NT2/D1 (cell line): ENCODE data around the gene COA8.

Experiments
- DNase-seq: peaks from one replicate; pipeline ENCODE4 v3.0.0-alpha.2; 2011; ENCODE audit warnings: low read depth, low spot score
- H3K27me3 ChIP-seq: 2 replicates; pipeline ENCODE4 v1.6.0; 2011; ENCODE audit warnings: mild to moderate bottlenecking; ENCODE audit not compliant: insufficient read length, insufficient read depth
- H3K36me3 ChIP-seq: 2 replicates; pipeline ENCODE4 v1.6.1; 2011; ENCODE audit warnings: mild to moderate bottlenecking, low read length, mixed read lengths; ENCODE audit not compliant: insufficient read depth, insufficient read length
- H3K4me1 ChIP-seq: 2 replicates; pipeline ENCODE4 v1.5.1; 2011; ENCODE audit not compliant: insufficient read depth, insufficient read length
- H3K4me3 ChIP-seq: 2 replicates; pipeline ENCODE4 v1.5.1; 2011; ENCODE audit warnings: low read depth; ENCODE audit not compliant: insufficient read length
- H3K9ac ChIP-seq: 2 replicates; pipeline ENCODE4 v1.6.0; 2011; ENCODE audit warnings: low read depth; ENCODE audit not compliant: insufficient read length
- H3K9me3 ChIP-seq: 2 replicates; pipeline ENCODE4 v1.5.1; 2011; ENCODE audit warnings: mild to moderate bottlenecking, low read length; ENCODE audit not compliant: insufficient read depth
- SUZ12 ChIP-seq: IDR thresholded peaks from 2 replicates; pipeline ENCODE4 v1.6.1; 2011; ENCODE audit not compliant: insufficient read length, insufficient read depth; ENCODE audit errors: extremely low read depth
- YY1 ChIP-seq: IDR thresholded peaks from 2 replicates; pipeline ENCODE4 v1.6.1; 2011; ENCODE audit not compliant: insufficient read length, insufficient read depth
- ZNF274 ChIP-seq: IDR thresholded peaks from 2 replicates; pipeline ENCODE4 v1.6.1; 2011; ENCODE audit warnings: mild to moderate bottlenecking, low read depth, low read length

The COA8 gene

GRCh38 chr14:103569408-103569807 lies 6.6 kb downstream of the COA8 start:
- Histone ChIP-seq H3K9me3 (no peaks in the 10 kb centered on the region), H3K4me3 (no peak overlapping the region), H3K4me1 (peaks cover 7% of the 10 kb centered on the region), H3K36me3 (peaks cover 20% of the 10 kb centered on the region), H3K9ac (no peak overlapping the region), H3K27me3 (no peaks in the 10 kb centered on the region)
- no peak for DNase-seq
- no peak for TF ChIP-seq SUZ12

GRCh38 chr14:103574104-103574503 lies 11.3 kb downstream of the COA8 start:
- H3K27me3 ChIP-seq = no peaks in the 10 kb centered on the region
- H3K4me3 ChIP-seq = no peak overlapping the region
- no peaks in the 10 kb centered on the region for H3K9me3 ChIP-seq
- no peak for DNase-seq
- peaks cover 3% of the 10 kb centered on the region for H3K4me1 ChIP-seq
- H3K36me3 ChIP-seq = peaks cover 47% of the 10 kb centered on the region
- TF ChIP-seq ZNF274 = no peak
- no peak for TF ChIP-seq YY1
- no peak for TF ChIP-seq SUZ12
- H3K9ac ChIP-seq = no peak overlapping the region

GRCh38 chr14:103574707-103575285 lies 12.0 kb downstream of the COA8 start:
- Histone ChIP-seq H3K4me1 (no peaks in the 10 kb centered on the region), H3K4me3 (no peak overlapping the region), H3K27me3 (no peaks in the 10 kb centered on the region), H3K9me3 (no peaks in the 10 kb centered on the region), H3K36me3 (peaks cover 48% of the 10 kb centered on the region), H3K9ac (no peak overlapping the region)
- DNase-seq = no peak
- TF ChIP-seq YY1 (no peak), SUZ12 (no peak), ZNF274 (no peak)

- no peak for DNase-seq
- H3K27me3 ChIP-seq = no peaks in the 10 kb centered on the region
- H3K4me1 ChIP-seq = no peaks in the 10 kb centered on the region
- H3K9me3 ChIP-seq = no peaks in the 10 kb centered on the region
- peaks cover 50% of the 10 kb centered on the region for H3K36me3 ChIP-seq
- no peak for TF ChIP-seq ZNF274
- no peak for TF ChIP-seq SUZ12
- TF ChIP-seq YY1 = no peak
- H3K9ac ChIP-seq = no peak overlapping the region
- no peak overlapping the region for H3K4me3 ChIP-seq
These were observed 13.7 kb downstream of the COA8 start for GRCh38 chr14:103576371-103577024.

GRCh38 chr14:103578401-103579075 lies 15.8 kb downstream of the COA8 start:
- no peak overlapping the region for H3K4me3 ChIP-seq
- H3K9me3 ChIP-seq = no peaks in the 10 kb centered on the region
- no peaks in the 10 kb centered on the region for H3K4me1 ChIP-seq
- TF ChIP-seq ZNF274 (no peak), SUZ12 (no peak), YY1 (no peak)
- no peak overlapping the region for H3K9ac ChIP-seq
- no peak for DNase-seq
- H3K27me3 ChIP-seq = no peaks in the 10 kb centered on the region
- peaks cover 54% of the 10 kb centered on the region for H3K36me3 ChIP-seq

- H3K4me1 ChIP-seq = no peaks in the 10 kb centered on the region
- H3K9me3 ChIP-seq = no peaks in the 10 kb centered on the region
- no peak for TF ChIP-seq SUZ12
- TF ChIP-seq YY1 = no peak
- TF ChIP-seq ZNF274 = no peak
- H3K4me3 ChIP-seq = no peak overlapping the region
- peaks cover 38% of the 10 kb centered on the region for H3K36me3 ChIP-seq
- H3K9ac ChIP-seq = no peak overlapping the region
- DNase-seq = no peak
- H3K27me3 ChIP-seq = no peaks in the 10 kb centered on the region
These were observed 18.4 kb downstream of the COA8 start for GRCh38 chr14:103581206-103581605.

GRCh38 chr14:103581954-103582703 lies 19.4 kb downstream of the COA8 start:
- no peak overlapping the region for H3K9ac ChIP-seq
- no peaks in the 10 kb centered on the region for H3K4me1 ChIP-seq
- H3K4me3 ChIP-seq = no peak overlapping the region
- peaks cover 33% of the 10 kb centered on the region for H3K36me3 ChIP-seq
- no peaks in the 10 kb centered on the region for H3K27me3 ChIP-seq
- no peak for TF ChIP-seq YY1
- TF ChIP-seq ZNF274 = no peak
- no peak for TF ChIP-seq SUZ12
- H3K9me3 ChIP-seq = no peaks in the 10 kb centered on the region
- no peak for DNase-seq
